Effector memory CD4-positive, alpha-beta T cell (primary cell): ENCODE measurements around the gene ZNF662.

ENCODE experiments used
- DNase-seq, 3 donors: peaks; one replicate each; pipeline ENCODE4 v3.0.0-alpha.2; 2020
- H3K27ac ChIP-seq: 2 replicates; pipeline ENCODE4 v1.7.0; 2013; ENCODE audit warnings: mild to moderate bottlenecking, low read length, moderate library complexity; ENCODE audit not compliant: insufficient read depth, poor library complexity, severe bottlenecking
- H3K27me3 ChIP-seq: replicated peaks from 2 replicates; pipeline ENCODE4 v1.7.0; 2013; ENCODE audit warnings: mild to moderate bottlenecking, low read length; ENCODE audit not compliant: insufficient read depth, control insufficient read depth, poor library complexity, severe bottlenecking
- H3K36me3 ChIP-seq: 2 replicates; pipeline ENCODE4 v1.7.0; 2013; ENCODE audit warnings: mild to moderate bottlenecking, low read length, moderate library complexity; ENCODE audit not compliant: control insufficient read depth, insufficient read depth
- H3K4me1 ChIP-seq: 2 replicates; pipeline ENCODE4 v1.7.0; 2013; ENCODE audit warnings: low read length, mild to moderate bottlenecking; ENCODE audit not compliant: control insufficient read depth, insufficient read depth, poor library complexity, severe bottlenecking
- H3K4me3 ChIP-seq: 2 replicates; pipeline ENCODE4 v1.7.0; 2013; ENCODE audit warnings: low read length, low read depth, mild to moderate bottlenecking; ENCODE audit not compliant: insufficient read depth, poor library complexity, severe bottlenecking
- H3K9me3 ChIP-seq: 2 replicates; pipeline ENCODE4 v1.7.0; 2013; ENCODE audit warnings: mild to moderate bottlenecking, low read length, moderate library complexity; ENCODE audit not compliant: control insufficient read depth
- total RNA-seq, 3 donors: gene quantifications; one replicate each; lab custom pipeline; 2026; lab: John Stamatoyannopoulos, UW

The ZNF662 gene
- total RNA-seq: 0.44 to 0.97 (median 0.86) reads per million in 3 donors

- Histone ChIP-seq H3K9me3 (peaks cover 3% of the 10 kb centered on the region), H3K27ac (no peak within 1 kb of the TSS), H3K36me3 (no peaks in the 10 kb centered on the region), H3K27me3 (no peaks in the 10 kb centered on the region), H3K4me3 (peak within 1 kb of the TSS; percentile 51), H3K4me1 (peaks cover 7% of the 10 kb centered on the region)
- DNase-seq: no peak
Measured at GRCh38 chr3:42906070-42906847, at the start of gene ZNF662. TSS of gene ZNF662 (plus strand) at chr3:42906142. CDS start at chr3:42908115, 1,973 bp downstream.

DNA sequence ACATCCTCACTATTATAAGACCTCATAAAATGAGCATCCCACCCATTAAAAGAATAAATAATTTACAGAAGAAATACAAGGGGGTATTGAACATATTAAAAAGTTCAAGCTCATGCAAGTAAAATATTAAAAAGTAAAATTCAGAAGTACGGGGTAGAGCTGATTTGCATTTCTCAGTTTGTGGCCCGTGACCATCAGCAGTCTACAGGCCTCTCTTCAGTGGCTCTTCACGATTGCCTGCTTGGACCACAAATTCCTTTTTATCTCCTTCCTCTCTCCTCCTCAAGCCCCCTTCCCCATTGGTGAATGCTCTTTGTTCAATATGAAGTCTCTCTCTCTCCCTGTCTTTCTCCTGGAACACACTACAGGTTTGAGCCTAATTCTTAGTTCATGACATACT, 49.4 kb upstream of the ZNF662 start:
- Histone ChIP-seq H3K27ac (no peak overlapping the region), H3K9me3 (no peaks in the 10 kb centered on the region), H3K36me3 (no peaks in the 10 kb centered on the region), H3K4me1 (no peaks in the 10 kb centered on the region), H3K27me3 (no peaks in the 10 kb centered on the region), H3K4me3 (no peak overlapping the region)
- DNase-seq: no peak

DNA sequence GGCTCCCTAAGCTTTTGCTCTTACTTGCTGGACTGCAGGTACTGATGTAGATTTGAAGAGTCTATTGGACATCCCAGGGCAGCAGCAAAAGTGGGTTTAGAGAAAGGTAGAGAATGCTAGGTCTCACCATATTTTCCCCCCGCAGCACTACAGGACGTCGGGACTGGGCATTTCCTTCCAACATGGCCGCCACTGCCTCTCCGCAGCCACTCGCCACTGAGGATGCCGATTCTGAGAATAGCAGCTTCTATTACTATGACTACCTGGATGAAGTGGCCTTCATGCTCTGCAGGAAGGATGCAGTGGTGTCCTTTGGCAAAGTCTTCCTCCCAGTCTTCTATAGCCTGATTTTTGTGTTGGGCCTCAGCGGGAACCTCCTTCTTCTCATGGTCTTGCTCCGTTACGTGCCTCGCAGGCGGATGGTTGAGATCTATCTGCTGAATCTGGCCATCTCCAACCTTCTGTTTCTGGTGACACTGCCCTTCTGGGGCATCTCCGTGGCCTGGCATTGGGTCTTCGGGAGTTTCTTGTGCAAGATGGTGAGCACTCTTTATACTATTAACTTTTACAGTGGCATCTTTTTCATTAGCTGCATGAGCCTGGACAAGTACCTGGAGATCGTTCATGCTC, 41.5 kb upstream of the ZNF662 start:
- no peak overlapping the region for H3K27ac ChIP-seq
- DNase-seq: no peak
- H3K4me1 ChIP-seq: no peaks in the 10 kb centered on the region
- H3K9me3 ChIP-seq: no peaks in the 10 kb centered on the region
- no peaks in the 10 kb centered on the region for H3K36me3 ChIP-seq
- H3K27me3 ChIP-seq: no peaks in the 10 kb centered on the region
- H3K4me3 ChIP-seq: no peak overlapping the region

GRCh38 chr3:42865256-42865655, 40.7 kb upstream of the ZNF662 start:
- no peaks in the 10 kb centered on the region for H3K9me3 ChIP-seq
- no peak for DNase-seq
- H3K27ac ChIP-seq: no peak overlapping the region
- no peak overlapping the region for H3K4me3 ChIP-seq
- H3K27me3 ChIP-seq: no peaks in the 10 kb centered on the region
- no peaks in the 10 kb centered on the region for H3K4me1 ChIP-seq
- no peaks in the 10 kb centered on the region for H3K36me3 ChIP-seq

DNA sequence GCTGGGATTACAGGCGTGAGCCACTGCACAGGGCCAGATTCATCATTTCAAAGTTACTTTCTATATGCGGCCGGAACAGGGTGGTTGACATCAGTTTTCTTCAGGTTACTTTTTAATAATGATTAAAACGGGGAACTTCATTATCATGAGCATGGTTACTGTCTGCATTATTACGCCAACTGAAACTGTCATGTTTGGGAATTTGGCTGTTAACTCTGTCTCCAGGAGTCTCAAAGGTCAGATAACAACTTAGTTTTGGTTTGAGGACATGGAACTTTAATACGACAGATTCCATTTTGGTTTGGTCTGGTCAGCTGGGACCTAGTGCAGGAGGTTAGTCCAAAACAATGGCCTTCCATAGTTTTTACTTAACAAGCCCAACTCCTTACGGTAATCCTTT, 38.8 kb upstream of the ZNF662 start:
- Histone ChIP-seq H3K4me3 (no peak overlapping the region), H3K4me1 (no peaks in the 10 kb centered on the region), H3K27ac (no peak overlapping the region), H3K9me3 (no peaks in the 10 kb centered on the region), H3K36me3 (no peaks in the 10 kb centered on the region), H3K27me3 (no peaks in the 10 kb centered on the region)
- DNase-seq: no peak

DNA sequence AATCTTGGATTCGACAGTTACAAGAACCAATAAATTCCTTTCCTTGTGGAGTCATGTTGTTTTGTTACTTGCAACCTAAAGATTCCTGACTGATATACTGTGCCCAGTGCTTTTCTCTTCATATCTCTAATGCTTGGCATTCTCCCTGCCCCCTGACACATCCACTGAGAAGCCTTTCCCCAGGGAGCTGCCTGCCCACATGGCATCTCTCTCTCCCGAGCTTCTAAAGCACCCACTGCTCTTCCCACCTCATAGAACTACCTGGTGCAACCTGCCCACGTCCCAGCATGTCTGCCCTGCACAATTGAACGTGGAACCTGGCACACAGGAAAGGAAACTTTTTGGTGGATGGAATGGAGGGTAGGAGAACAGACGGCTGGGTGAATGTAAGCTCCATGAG, 37.1 kb upstream of the ZNF662 start:
- no peaks in the 10 kb centered on the region for H3K36me3 ChIP-seq
- no peak for DNase-seq
- H3K4me3 ChIP-seq: no peak overlapping the region
- no peaks in the 10 kb centered on the region for H3K27me3 ChIP-seq
- H3K4me1 ChIP-seq: no peaks in the 10 kb centered on the region
- no peak overlapping the region for H3K27ac ChIP-seq
- H3K9me3 ChIP-seq: no peaks in the 10 kb centered on the region

GRCh38 chr3:42871592-42872196, 34.2 kb upstream of the ZNF662 start:
- no peaks in the 10 kb centered on the region for H3K9me3 ChIP-seq
- H3K36me3 ChIP-seq: no peaks in the 10 kb centered on the region
- no peaks in the 10 kb centered on the region for H3K4me1 ChIP-seq
- no peaks in the 10 kb centered on the region for H3K27me3 ChIP-seq
- H3K4me3 ChIP-seq: no peak overlapping the region
- DNase-seq: no peak
- no peak overlapping the region for H3K27ac ChIP-seq

- no peak overlapping the region for H3K4me3 ChIP-seq
- no peak overlapping the region for H3K27ac ChIP-seq
- no peaks in the 10 kb centered on the region for H3K36me3 ChIP-seq
- DNase-seq: no peak
- no peaks in the 10 kb centered on the region for H3K9me3 ChIP-seq
- H3K27me3 ChIP-seq: no peaks in the 10 kb centered on the region
- no peaks in the 10 kb centered on the region for H3K4me1 ChIP-seq
Measured at GRCh38 chr3:42872718-42873117, 33.2 kb upstream of the ZNF662 start.

DNA sequence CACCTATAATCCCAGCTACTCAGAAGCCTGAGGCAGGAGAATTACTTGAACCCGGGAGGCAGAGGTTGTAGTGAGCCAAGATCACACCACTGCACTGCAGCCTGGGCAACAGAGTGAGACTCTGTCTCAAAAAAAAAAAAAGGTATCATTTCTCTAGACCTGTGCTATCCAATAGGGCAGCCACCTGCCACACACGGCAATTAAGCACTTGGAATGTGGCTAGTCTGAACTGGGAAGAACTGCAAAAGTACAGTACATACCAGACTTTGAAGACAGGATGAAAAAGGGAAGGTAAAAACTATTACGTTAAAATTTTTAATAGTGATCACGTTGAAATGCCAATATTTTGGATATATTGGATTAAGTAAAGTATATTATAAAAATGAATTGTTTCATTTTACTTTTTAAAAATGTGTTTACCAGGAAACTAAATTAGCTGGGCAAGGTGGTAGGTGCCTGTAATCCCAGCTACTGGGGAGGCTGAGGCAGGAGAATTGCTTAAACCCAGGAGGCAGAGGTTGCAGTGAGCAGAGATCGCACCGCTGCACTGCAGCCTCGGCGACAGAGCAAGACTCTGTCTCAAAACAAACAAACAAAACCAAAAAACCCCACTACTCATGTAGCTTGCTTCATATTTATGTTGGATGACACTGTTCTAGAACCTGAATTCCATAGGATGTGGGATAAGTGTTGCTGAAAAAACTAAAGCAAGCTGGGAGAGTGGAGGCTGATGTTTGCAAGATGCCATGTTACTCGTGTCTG, 32.5 kb upstream of the ZNF662 start:
- no peaks in the 10 kb centered on the region for H3K9me3 ChIP-seq
- no peaks in the 10 kb centered on the region for H3K4me1 ChIP-seq
- no peaks in the 10 kb centered on the region for H3K27me3 ChIP-seq
- no peak overlapping the region for H3K27ac ChIP-seq
- no peak for DNase-seq
- H3K36me3 ChIP-seq: no peaks in the 10 kb centered on the region
- no peak overlapping the region for H3K4me3 ChIP-seq
